PC-9 (cell line): ENCODE measurements around the gene NRP1. TPM values are rescaled to one million over a fixed set of nuclear protein-coding genes. Genes with fewer than 3 reads are reported as not detected.

Experiments
- BruUV-seq: library from RNA; stranded (reverse); fragments of 400-500 nt; replicated peaks from 2 replicates; lab custom pipeline; 2021; lab: Mats Ljungman, UMichigan
- CTCF ChIA-PET: fragments of 300-600 bp; sonication (Branson Sonifier 250); formaldehyde crosslinking; loops from one replicate; lab custom pipeline; 2022; ENCODE audit warnings: antibody characterized with exemption; lab: Charles Lee
- POLR2A ChIA-PET: fragments of 300-600 bp; sonication (Branson Sonifier 250); formaldehyde crosslinking; loops from one replicate; lab custom pipeline; 2022; ENCODE audit warnings: antibody characterized with exemption; ENCODE audit not compliant: unreplicated experiment; lab: Charles Lee
- DNase-seq, 2 experiments: peaks; one replicate each; pipeline versions ENCODE4 v3.0.0 to v3.0.0-alpha.2; 2015 to 2022; ENCODE audit warnings: mixed read lengths in 1 of 2
- H2AFZ ChIP-seq: fragments of 200-600 bp; sonication (generic); 2 replicates; pipeline ENCODE4 v1.8.1; 2017; ENCODE audit warnings: antibody characterized with exemption
- H3F3A ChIP-seq: fragments of 200-600 bp; sonication (generic); 2 replicates; pipeline ENCODE4 v1.8.1; 2017; ENCODE audit warnings: antibody characterized with exemption, mild to moderate bottlenecking, low read depth; ENCODE audit not compliant: insufficient read depth
- H3K27ac ChIP-seq: fragments of 200-600 bp; sonication (generic); 2 replicates; pipeline ENCODE4 v1.6.1; 2016; ENCODE audit warnings: mixed run types
- H3K27me3 ChIP-seq: fragments of 200-600 bp; sonication (generic); 2 replicates; pipeline ENCODE4 v1.6.1; 2016; ENCODE audit warnings: low read depth, mixed run types; ENCODE audit not compliant: insufficient read depth
- H3K36me3 ChIP-seq: fragments of 200-600 bp; sonication (generic); 2 replicates; pipeline ENCODE4 v1.6.1; 2016; ENCODE audit warnings: low read depth, mixed run types
- H3K4me1 ChIP-seq: fragments of 200-600 bp; sonication (generic); replicated peaks from 2 replicates; pipeline ENCODE4 v1.6.1; 2016; ENCODE audit warnings: mixed run types; ENCODE audit not compliant: insufficient read depth
- H3K4me2 ChIP-seq: fragments of 200-600 bp; sonication (generic); 2 replicates; pipeline ENCODE4 v1.6.1; 2017; ENCODE audit warnings: mixed run types
- H3K4me3 ChIP-seq: fragments of 200-600 bp; sonication (generic); 2 replicates; pipeline ENCODE4 v1.6.1; 2016; ENCODE audit warnings: mixed run types
- H3K79me2 ChIP-seq: fragments of 200-600 bp; sonication (generic); 2 replicates; pipeline ENCODE4 v1.6.1; 2017; ENCODE audit warnings: low read depth, mixed run types
- H3K9me2 ChIP-seq: fragments of 200-600 bp; sonication (generic); 2 replicates; pipeline ENCODE4 v1.8.1; 2017; ENCODE audit warnings: mild to moderate bottlenecking; ENCODE audit not compliant: insufficient read depth
- H3K9me3 ChIP-seq: fragments of 200-600 bp; sonication (generic); 2 replicates; pipeline ENCODE4 v1.8.1; 2016; ENCODE audit warnings: low read depth; ENCODE audit not compliant: insufficient read depth
- H4K20me1 ChIP-seq: fragments of 200-600 bp; sonication (generic); 2 replicates; pipeline ENCODE4 v1.8.1; 2017; ENCODE audit not compliant: insufficient read depth
- CTCF ChIP-seq: fragments of 200-600 bp; sonication (generic); conservative IDR thresholded peaks from 2 replicates; pipeline ENCODE4 v1.6.1; 2017; ENCODE audit warnings: mixed run types, antibody characterized with exemption, mild to moderate bottlenecking, moderate library complexity
- EZH2 ChIP-seq: fragments of 200-600 bp; sonication (generic); IDR thresholded peaks from 2 replicates; pipeline ENCODE4 v1.8.0; 2017; ENCODE audit warnings: antibody characterized with exemption, low read depth
- intact Hi-C: fragments of 100-400 bp; cut with micrococcal nuclease; formaldehyde crosslinking; loops from one replicate; pipeline ENCODE4 v1.10.0; 2022; ENCODE audit not compliant: unreplicated experiment
- total RNA-seq: library from RNA; stranded (reverse); gene quantifications from 2 replicates; pipeline ENCODE4 v1.2.3, GENCODE V29; 2021

The NRP1 gene
- total RNA-seq, 1 experiment from 2014 or later, result 30.5 TPM

GRCh38 chr10:33137356-33138005 lies 197.0 kb downstream of the NRP1 start:
- H2AFZ ChIP-seq, result no peak overlapping the region
- peaks cover 19% of the 10 kb centered on the region for H3F3A ChIP-seq
- H3K4me1 ChIP-seq, result peaks cover 41% of the 10 kb centered on the region
- H3K79me2 ChIP-seq, result no peaks in the 10 kb centered on the region
- TF ChIP-seq CTCF, result no peak
- TF ChIP-seq EZH2, result no peak
- H3K9me2 ChIP-seq, result no peaks in the 10 kb centered on the region
- H3K4me3 ChIP-seq, result no peak overlapping the region
- no peaks in the 10 kb centered on the region; the same call in 1 of the 2 replicates for H3K9me3 ChIP-seq
- no peaks in the 10 kb centered on the region for H3K27me3 ChIP-seq
- H4K20me1 ChIP-seq, result no peaks in the 10 kb centered on the region
- H3K27ac ChIP-seq, result peak overlapping the region; percentile 48; the same call in 1 of the 2 replicates
- no TSS peak for BruUV-seq
- CTCF ChIA-PET, result no interaction called here
- intact Hi-C loops, result loop anchor here (10.0 kb wide), 1 partner anchor 137 kb away; no protein-coding TSS in a partner anchor
- POLR2A ChIA-PET, result no interaction called here
- peak overlapping the region; percentile 31; the same call in 1 of the 2 replicates for H3K4me2 ChIP-seq
- no peaks in the 10 kb centered on the region for H3K36me3 ChIP-seq
- DNase-seq, result no peak

GRCh38 chr10:33136781-33137180 lies 197.7 kb downstream of the NRP1 start:
- TF ChIP-seq EZH2, result no peak
- no peaks in the 10 kb centered on the region; the same call in 1 of the 2 replicates for H3K9me3 ChIP-seq
- peak in 1 of 2 experiments; percentile 67 for DNase-seq
- no peaks in the 10 kb centered on the region for H3K36me3 ChIP-seq
- ChIA-PET CTCF (no interaction called here), POLR2A (no interaction called here)
- peak overlapping the region; percentile 31; the same call in 1 of the 2 replicates for H3K4me2 ChIP-seq
- no peak overlapping the region for H2AFZ ChIP-seq
- peaks cover 19% of the 10 kb centered on the region for H3F3A ChIP-seq
- H4K20me1 ChIP-seq, result no peaks in the 10 kb centered on the region
- no peak overlapping the region for H3K4me3 ChIP-seq
- H3K27me3 ChIP-seq, result no peaks in the 10 kb centered on the region
- no peaks in the 10 kb centered on the region for H3K79me2 ChIP-seq
- H3K27ac ChIP-seq, result peak overlapping the region; percentile 48; the same call in 1 of the 2 replicates
- H3K9me2 ChIP-seq, result no peaks in the 10 kb centered on the region
- intact Hi-C loops, result loop anchor here (10.0 kb wide), 1 partner anchor 138 kb away; no protein-coding TSS in a partner anchor
- peaks cover 42% of the 10 kb centered on the region for H3K4me1 ChIP-seq
- no TSS peak for BruUV-seq

- H4K20me1 ChIP-seq, result no peaks in the 10 kb centered on the region
- no peaks in the 10 kb centered on the region for H3K27me3 ChIP-seq
- no peaks in the 10 kb centered on the region for H3K9me2 ChIP-seq
- no peak for DNase-seq
- no peak overlapping the region for H2AFZ ChIP-seq
- CTCF ChIA-PET, result no interaction called here
- POLR2A ChIA-PET, result interaction anchor here (0.7 kb wide), 1 partner anchor 33 kb away, joined by 34 read pairs; no protein-coding TSS in a partner anchor
- no peaks in the 10 kb centered on the region for H3K36me3 ChIP-seq
- H3K4me2 ChIP-seq, result peak overlapping the region; percentile 27; the same call in 1 of the 2 replicates
- no peak for TF ChIP-seq EZH2
- TF ChIP-seq CTCF, result no peak
- intact Hi-C loops, result loop anchor here (10.0 kb wide), 1 partner anchor 139 kb away; no protein-coding TSS in a partner anchor
- BruUV-seq, result no TSS peak
- no peak overlapping the region for H3K4me3 ChIP-seq
- H3K4me1 ChIP-seq, result peaks cover 42% of the 10 kb centered on the region
- no peaks in the 10 kb centered on the region for H3K79me2 ChIP-seq
- no peaks in the 10 kb centered on the region; the same call in 1 of the 2 replicates for H3K9me3 ChIP-seq
- H3K27ac ChIP-seq, result peak overlapping the region; percentile 48; the same call in 1 of the 2 replicates
- H3F3A ChIP-seq, result peaks cover 19% of the 10 kb centered on the region
Observed at GRCh38 chr10:33136271-33136670, 198.2 kb downstream of the NRP1 start.
